ENCODE measurements around the gene BCL11B. TPM values are rescaled to one million over a fixed set of nuclear protein-coding genes. Genes with fewer than 3 reads are reported as not detected.

Gene BCL11B
- total and polyA plus RNA-seq, 10 of the 15 experiments (the other 5 are each of a cell fraction or from before 2014, with no cell fraction given), result 0.38 to 5.5 (median 1.3) TPM

GRCh38 chr14:99177886-99178835 is 93.8 kb downstream of the BCL11B start:
- POLR2A ChIA-PET, result no interaction called here

More at GRCh38 chr14:99177886-99178835, 93.8 kb downstream of the BCL11B start:
- Histone ChIP-seq H2AFZ (ENCODE audit: control insufficient read depth, low read depth, low read length) (no peak overlapping the region), H3K9me3 (replicated peaks; ENCODE audit: control insufficient read depth, insufficient read depth, low read length) (no peaks in the 10 kb centered on the region; the same call in 2 of the 3 replicates), H3K36me3 (ENCODE audit: control insufficient read depth in 2 of 2, insufficient read depth in 2 of 2, low read length in 1 of 2) (no peaks in the 10 kb centered on the region), H3K4me1 (ENCODE audit: control insufficient read depth, insufficient read depth, low read length) (no peaks in the 10 kb centered on the region), H3K4me2 (ENCODE audit: control insufficient read depth, insufficient read depth) (no peak overlapping the region), H3K27me3 (replicated peaks in 1 of 2; ENCODE audit: control insufficient read depth in 2 of 2, insufficient read depth in 2 of 2, low read length in 1 of 2) (no peaks in the 10 kb centered on the region), H3K9ac (ENCODE audit: control insufficient read depth, insufficient read depth, low read length) (no peak overlapping the region), H3K4me3 (no peak overlapping the region), H4K20me1 (ENCODE audit: control insufficient read depth, insufficient read depth) (no peaks in the 10 kb centered on the region), H3K27ac (ENCODE audit: control insufficient read depth, insufficient read depth) (no peak overlapping the region), H3K79me2 (ENCODE audit: control insufficient read depth, insufficient read depth, low read length) (no peaks in the 10 kb centered on the region)
- ChIA-PET RAD21 (ENCODE audit: unreplicated experiment) (no interaction called here), CTCF (interaction anchor here (1.2 kb wide), 1 partner anchor 41 kb away, joined by 5 read pairs; no protein-coding TSS in a partner anchor), SMC1A (ENCODE audit: uncharacterized antibody, unreplicated experiment) (no interaction called here)
- no TSS peak for BruUV-seq (replicated peaks)
- DNase-seq (ENCODE audit: low read depth, low spot score) (no peak), ATAC-seq (no peak), FAIRE-seq (no peak)
- TF ChIP-seq BHLHE40 (IDR thresholded peaks at IDR 0.05; ENCODE audit: borderline replicate concordance in 1 of 2, low read depth in 2 of 2, low read length in 1 of 2) (no peak), IRF5 (IDR thresholded peaks at IDR 0.05; ENCODE audit: borderline replicate concordance) (no peak)
- in situ Hi-C loops (cut with MboI), result no loop called here
- 28% methylated on average over 18 of the region's 18 CpGs for WGBS (ENCODE audit: insufficient coverage, insufficient replicate concordance, low lambda C conversion rate, missing lambda C conversion rate)
- intact Hi-C loops (cut with micrococcal nuclease; ENCODE audit: unreplicated experiment), result no loop called here
